MG63 (cell line): Measurements from ENCODE around the gene TRAF2. TPM values are rescaled to one million over a fixed set of nuclear protein-coding genes. Genes with fewer than 3 reads are reported as not detected.

Source experiments
- DNase-seq: peaks from one replicate; pipeline ENCODE4 v3.0.0-alpha.2; 2020
- H3K27me3 ChIP-seq: fragments of 250-450 bp; sonication (Bioruptor Pico); 2 replicates; pipeline ENCODE4 v1.5.1; 2020; ENCODE audit warnings: mild to moderate bottlenecking, moderate library complexity
- H3K36me3 ChIP-seq: fragments of 250-450 bp; sonication (Bioruptor Pico); 2 replicates; pipeline ENCODE4 v1.5.1; 2020; ENCODE audit warnings: mild to moderate bottlenecking, moderate library complexity
- H3K4me3 ChIP-seq: fragments of 250-450 bp; sonication (Bioruptor Pico); 2 replicates; pipeline ENCODE4 v1.5.1; 2020; ENCODE audit warnings: mild to moderate bottlenecking, moderate library complexity
- H3K9me3 ChIP-seq: fragments of 250-450 bp; sonication (Bioruptor Pico); 2 replicates; pipeline ENCODE4 v1.5.1; 2020; ENCODE audit warnings: mild to moderate bottlenecking, moderate library complexity
- total RNA-seq: library from RNA; depleted of rRNA; stranded (reverse); fragments of >200 nt; shearing (Covaris generic); gene quantifications from 2 replicates; pipeline ENCODE4 v1.2.3, GENCODE V29; 2014; ENCODE audit warnings: low replicate concordance

TRAF2 gene
- total RNA-seq, 1 experiment from 2014 or later, result 46.5 TPM

GRCh38 chr9:136913701-136914438 lies 27.6 kb downstream of the TRAF2 start:
- Histone ChIP-seq H3K9me3 (no peaks in the 10 kb centered on the region), H3K36me3 (peaks cover 33% of the 10 kb centered on the region), H3K27me3 (no peaks in the 10 kb centered on the region), H3K4me3 (no peak overlapping the region)
- DNase-seq, result no peak

- Histone ChIP-seq H3K4me3 (no peak overlapping the region), H3K36me3 (peaks cover 33% of the 10 kb centered on the region), H3K9me3 (no peaks in the 10 kb centered on the region), H3K27me3 (no peaks in the 10 kb centered on the region)
- DNase-seq, result no peak
These were observed 29.5 kb downstream of the TRAF2 start for GRCh38 chr9:136915632-136916329.

GRCh38 chr9:136916330-136917184 lies 30.2 kb downstream of the TRAF2 start:
- H3K4me3 ChIP-seq, result no peak overlapping the region
- no peaks in the 10 kb centered on the region for H3K27me3 ChIP-seq
- DNase-seq, result no peak
- H3K9me3 ChIP-seq, result no peaks in the 10 kb centered on the region
- peaks cover 33% of the 10 kb centered on the region for H3K36me3 ChIP-seq

GRCh38 chr9:136917902-136918301 lies 31.6 kb downstream of the TRAF2 start:
- H3K36me3 ChIP-seq, result peaks cover 33% of the 10 kb centered on the region
- no peaks in the 10 kb centered on the region for H3K9me3 ChIP-seq
- H3K4me3 ChIP-seq, result no peak overlapping the region
- no peaks in the 10 kb centered on the region for H3K27me3 ChIP-seq
- DNase-seq, result no peak

- H3K36me3 ChIP-seq, result peaks cover 38% of the 10 kb centered on the region
- no peak for DNase-seq
- H3K4me3 ChIP-seq, result no peak overlapping the region
These were observed 33.8 kb downstream of the TRAF2 start for GRCh38 chr9:136920069-136920468.

GRCh38 chr9:136920734-136921231 lies 34.5 kb downstream of the TRAF2 start:
- H3K4me3 ChIP-seq, result no peak overlapping the region
- no peak for DNase-seq
- H3K9me3 ChIP-seq, result no peaks in the 10 kb centered on the region
- no peaks in the 10 kb centered on the region for H3K27me3 ChIP-seq
- peaks cover 39% of the 10 kb centered on the region for H3K36me3 ChIP-seq

More at GRCh38 chr9:136920069-136920468, 33.8 kb downstream of the TRAF2 start:
- Histone ChIP-seq H3K27me3 (no peaks in the 10 kb centered on the region), H3K9me3 (no peaks in the 10 kb centered on the region)

- Histone ChIP-seq H3K27me3 (no peaks in the 10 kb centered on the region), H3K4me3 (no peak overlapping the region), H3K9me3 (no peaks in the 10 kb centered on the region), H3K36me3 (peaks cover 41% of the 10 kb centered on the region)
- DNase-seq, result no peak
These were observed 35.0 kb downstream of the TRAF2 start for GRCh38 chr9:136921307-136921706.

GRCh38 chr9:136921718-136922117 lies 35.4 kb downstream of the TRAF2 start:
- H3K36me3 ChIP-seq, result peaks cover 43% of the 10 kb centered on the region

GRCh38 chr9:136922540-136922939 lies 36.2 kb downstream of the TRAF2 start:
- Histone ChIP-seq H3K9me3 (no peaks in the 10 kb centered on the region), H3K36me3 (peaks cover 40% of the 10 kb centered on the region), H3K27me3 (no peaks in the 10 kb centered on the region), H3K4me3 (no peak overlapping the region)
- no peak for DNase-seq

More at GRCh38 chr9:136921718-136922117, 35.4 kb downstream of the TRAF2 start:
- DNase-seq, result no peak
- Histone ChIP-seq H3K4me3 (no peak overlapping the region), H3K27me3 (no peaks in the 10 kb centered on the region), H3K9me3 (no peaks in the 10 kb centered on the region)

- no peak for DNase-seq
- Histone ChIP-seq H3K9me3 (no peaks in the 10 kb centered on the region), H3K36me3 (peaks cover 37% of the 10 kb centered on the region), H3K27me3 (no peaks in the 10 kb centered on the region), H3K4me3 (no peak overlapping the region)
These were observed 37.6 kb downstream of the TRAF2 start for GRCh38 chr9:136923881-136924280.

- Histone ChIP-seq H3K9me3 (no peaks in the 10 kb centered on the region), H3K27me3 (no peaks in the 10 kb centered on the region), H3K36me3 (peaks cover 38% of the 10 kb centered on the region), H3K4me3 (no peak overlapping the region)
- DNase-seq, result no peak
These were observed 39.3 kb downstream of the TRAF2 start for GRCh38 chr9:136925414-136926153.

GRCh38 chr9:136926154-136926704 lies 39.9 kb downstream of the TRAF2 start:
- Histone ChIP-seq H3K27me3 (no peaks in the 10 kb centered on the region), H3K9me3 (no peaks in the 10 kb centered on the region), H3K4me3 (no peak overlapping the region), H3K36me3 (peaks cover 40% of the 10 kb centered on the region)
- no peak for DNase-seq

GRCh38 chr9:136926749-136927148 lies 40.4 kb downstream of the TRAF2 start:
- Histone ChIP-seq H3K9me3 (peaks cover 2% of the 10 kb centered on the region; the same call in 1 of the 2 replicates), H3K4me3 (no peak overlapping the region), H3K36me3 (peaks cover 43% of the 10 kb centered on the region), H3K27me3 (no peaks in the 10 kb centered on the region)
- DNase-seq, result no peak

GRCh38 chr9:136927343-136928271 lies 41.3 kb downstream of the TRAF2 start:
- peaks cover 2% of the 10 kb centered on the region; the same call in 1 of the 2 replicates for H3K9me3 ChIP-seq
- DNase-seq, result no peak
- H3K36me3 ChIP-seq, result peaks cover 47% of the 10 kb centered on the region
- H3K27me3 ChIP-seq, result no peaks in the 10 kb centered on the region
- no peak overlapping the region for H3K4me3 ChIP-seq

GRCh38 chr9:136928591-136928990 lies 42.3 kb downstream of the TRAF2 start:
- peaks cover 2% of the 10 kb centered on the region; the same call in 1 of the 2 replicates for H3K9me3 ChIP-seq
- no peak overlapping the region for H3K4me3 ChIP-seq
- no peaks in the 10 kb centered on the region for H3K27me3 ChIP-seq
- peaks cover 53% of the 10 kb centered on the region for H3K36me3 ChIP-seq
- no peak for DNase-seq
